Loucy (cell line): ENCODE results near the gene RASSF7.

Experiments
- CTCF ChIP-seq: fragments of 200-600 bp; sonication (generic); conservative IDR thresholded peaks from 2 replicates; pipeline ENCODE4 v1.5.1; 2014; ENCODE audit warnings: mild to moderate bottlenecking, antibody characterized with exemption, low read length
- EZH2phosphoT487 ChIP-seq: fragments of 200-600 bp; IDR thresholded peaks from 2 replicates; pipeline ENCODE4 v1.6.1; 2018; ENCODE audit warnings: antibody characterized with exemption, mild to moderate bottlenecking, moderate library complexity, borderline replicate concordance

GRCh38 chr11:528166-528814 is 32.5 kb upstream of the RASSF7 start:
- TF ChIP-seq CTCF, result no peak
- no peak for TF ChIP-seq EZH2phosphoT487
